Naive B cell (primary cell): ENCODE data around the gene EFCAB9. TPM values are rescaled to one million over a fixed set of nuclear protein-coding genes. Genes with fewer than 3 reads are reported as not detected.
"Not testable (repeated sequence)": the region's sequence is repeated elsewhere in the genome, so short reads cannot be mapped to it uniquely, and the experiment has no call there.

Source experiments
- ATAC-seq, 2 donors: fragments of 150-1000 bp; cut with Tn5 transposase; 2 replicates each; pipeline ENCODE4 v1.10.0; 2021; ENCODE audit warnings: low read depth in 2 of 2, mild to moderate bottlenecking in 2 of 2, moderate library complexity in 2 of 2
- DNase-seq: peaks from one replicate; pipeline ENCODE4 v3.0.0; 2022
- H3K27ac Mint-ChIP-seq, 6 donors: one replicate each; pipeline ENCODE4 v1.8.0; 2020 to 2022; ENCODE audit warnings: mild to moderate bottlenecking in 6 of 6, mixed read lengths in 6 of 6, moderate library complexity in 5 of 6, inconsistent platforms in 2 of 6
- H3K27me3 Mint-ChIP-seq, 3 donors: one replicate each; pipeline ENCODE4 v1.8.0; 2021 to 2022; ENCODE audit warnings: mixed read lengths in 3 of 3, mild to moderate bottlenecking in 1 of 3
- H3K36me3 Mint-ChIP-seq, 2 donors: one replicate each; pipeline ENCODE4 v1.8.0; 2020 to 2022; ENCODE audit warnings: mixed read lengths in 2 of 2, inconsistent platforms in 1 of 2, mild to moderate bottlenecking in 1 of 2
- H3K4me1 Mint-ChIP-seq, 3 donors: one replicate each; pipeline ENCODE4 v1.8.0; 2020 to 2022; ENCODE audit warnings: mixed read lengths in 3 of 3, inconsistent platforms in 1 of 3, mild to moderate bottlenecking in 1 of 3, moderate library complexity in 1 of 3
- H3K4me3 Mint-ChIP-seq, 8 donors: one replicate each; pipeline ENCODE4 v1.8.0; 2020 to 2022; ENCODE audit warnings: mild to moderate bottlenecking in 8 of 8, mixed read lengths in 8 of 8, moderate library complexity in 8 of 8, inconsistent platforms in 2 of 8
- H3K9me3 Mint-ChIP-seq, 7 donors: one replicate each; pipeline ENCODE4 v1.8.0; 2020 to 2022; ENCODE audit warnings: mixed read lengths in 7 of 7, mild to moderate bottlenecking in 5 of 7, inconsistent platforms in 2 of 7, moderate library complexity in 1 of 7
- polyA plus RNA-seq, 6 donors: library from polyadenylated mRNA; unstranded; fragments of 300-500 nt; fragmentation: Illumina TruSeq; gene quantifications; one replicate each; pipeline ENCODE4 v1.2.3, GENCODE V29; 2021; ENCODE audit warnings: low read depth in 6 of 6

EFCAB9 gene
- polyA plus RNA-seq, result not detected

GRCh38 chr5:172193872-172194271 is at the start of gene EFCAB9:
Gene EFCAB9 (plus strand): TSS chr5:172194172. CDS start chr5:172194173, 1 bp downstream.
- Mint-ChIP-seq H3K4me3 (peak within 1 kb of the TSS in 1 of 8 donors; percentile 13), H3K9me3 (peaks cover 0 to 5% (median 0%) of the 10 kb centered on the region in 7 donors), H3K27me3 (no peaks in the 10 kb centered on the region), H3K27ac (no peak within 1 kb of the TSS), H3K4me1 (peaks cover 0 to 6% (median 2%) of the 10 kb centered on the region in 3 donors), H3K36me3 (no peaks in the 10 kb centered on the region)
- ATAC-seq, result no peak
- DNase-seq, result no peak

GRCh38 chr5:172144291-172144815 is 49.6 kb upstream of the EFCAB9 start:
- ATAC-seq, result peak; percentile 59 to 72

GRCh38 chr5:172144931-172145869 is 48.8 kb upstream of the EFCAB9 start:
- H3K27ac Mint-ChIP-seq, result peak overlapping the region in 5 of 6 donors; percentile 27 to 95 (median 85)
- peaks cover 0 to 7% of the 10 kb centered on the region in 2 donors for H3K36me3 Mint-ChIP-seq
- peaks cover 45 to 81% (median 67%) of the 10 kb centered on the region in 3 donors for H3K4me1 Mint-ChIP-seq
- DNase-seq (no peak), ATAC-seq (no peak)
- H3K9me3 Mint-ChIP-seq, result no peaks in the 10 kb centered on the region
- H3K4me3 Mint-ChIP-seq, result peak overlapping the region in 1 of 8 donors; percentile 15
- no peaks in the 10 kb centered on the region for H3K27me3 Mint-ChIP-seq

More at GRCh38 chr5:172144291-172144815, 49.6 kb upstream of the EFCAB9 start:
- H3K36me3 Mint-ChIP-seq, result peaks cover 0 to 7% of the 10 kb centered on the region in 2 donors
- H3K27ac Mint-ChIP-seq, result peak overlapping the region; percentile 17 to 95 (median 84)
- H3K9me3 Mint-ChIP-seq, result no peaks in the 10 kb centered on the region
- no peaks in the 10 kb centered on the region for H3K27me3 Mint-ChIP-seq
- H3K4me1 Mint-ChIP-seq, result peaks cover 52 to 87% (median 67%) of the 10 kb centered on the region in 3 donors
- peak overlapping the region in 1 of 8 donors; percentile 60 for H3K4me3 Mint-ChIP-seq
- no peak for DNase-seq

- ATAC-seq (no peak), DNase-seq (no peak)
- Mint-ChIP-seq H3K27ac (peak overlapping the region in 3 of 6 donors; percentile 13 to 79 (median 65)), H3K27me3 (no peaks in the 10 kb centered on the region), H3K36me3 (peaks cover 0 to 7% of the 10 kb centered on the region in 2 donors), H3K9me3 (no peaks in the 10 kb centered on the region), H3K4me3 (peak overlapping the region in 1 of 8 donors; percentile 25), H3K4me1 (peaks cover 48 to 81% (median 67%) of the 10 kb centered on the region in 3 donors)
Observed at GRCh38 chr5:172145870-172146747, 47.9 kb upstream of the EFCAB9 start.

GRCh38 chr5:172146748-172147092 is 47.3 kb upstream of the EFCAB9 start:
- H3K4me1 Mint-ChIP-seq, result peaks cover 52 to 81% (median 68%) of the 10 kb centered on the region in 3 donors
- peaks cover 2 to 10% of the 10 kb centered on the region in 2 donors for H3K36me3 Mint-ChIP-seq
- peak overlapping the region in 3 of 6 donors; percentile 54 to 76 (median 65) for H3K27ac Mint-ChIP-seq
- no peak for DNase-seq
- no peaks in the 10 kb centered on the region for H3K9me3 Mint-ChIP-seq
- no peaks in the 10 kb centered on the region for H3K27me3 Mint-ChIP-seq
- no peak overlapping the region for H3K4me3 Mint-ChIP-seq
- ATAC-seq, result no peak

GRCh38 chr5:172147857-172148256 is 46.1 kb upstream of the EFCAB9 start:
- ATAC-seq (no peak), DNase-seq (no peak)
- Mint-ChIP-seq H3K4me1 (peaks cover 53 to 75% (median 68%) of the 10 kb centered on the region in 3 donors), H3K36me3 (peaks cover 7 to 17% of the 10 kb centered on the region in 2 donors), H3K9me3 (no peaks in the 10 kb centered on the region), H3K27me3 (no peaks in the 10 kb centered on the region), H3K27ac (peak overlapping the region in 4 of 6 donors; percentile 65 to 86 (median 74)), H3K4me3 (no peak overlapping the region)

GRCh38 chr5:172148381-172148780 is 45.6 kb upstream of the EFCAB9 start:
- Mint-ChIP-seq H3K9me3 (no peaks in the 10 kb centered on the region), H3K27ac (peak overlapping the region in 1 of 6 donors; percentile 52), H3K36me3 (peaks cover 13 to 17% of the 10 kb centered on the region in 2 donors), H3K4me1 (peaks cover 58 to 72% (median 68%) of the 10 kb centered on the region in 3 donors), H3K27me3 (no peaks in the 10 kb centered on the region), H3K4me3 (no peak overlapping the region)
- DNase-seq, result no peak
- no peak for ATAC-seq

GRCh38 chr5:172149073-172149472 is 44.9 kb upstream of the EFCAB9 start:
- Mint-ChIP-seq H3K27ac (peak overlapping the region in 2 of 6 donors; percentile 82 to 88), H3K4me1 (peaks cover 58 to 72% (median 68%) of the 10 kb centered on the region in 3 donors), H3K4me3 (no peak overlapping the region), H3K36me3 (peaks cover 19 to 22% of the 10 kb centered on the region in 2 donors), H3K27me3 (no peaks in the 10 kb centered on the region), H3K9me3 (no peaks in the 10 kb centered on the region)
- DNase-seq (no peak), ATAC-seq (no peak)

GRCh38 chr5:172149481-172149880 is 44.5 kb upstream of the EFCAB9 start:
- not testable (repeated sequence) for DNase-seq, H3K9me3 Mint-ChIP-seq, H3K27me3 Mint-ChIP-seq, ATAC-seq
- Mint-ChIP-seq H3K4me1 (peaks cover 58 to 72% (median 67%) of the 10 kb centered on the region in 3 donors), H3K4me3 (peak overlapping the region in 1 of 8 donors; percentile 69), H3K27ac (peak overlapping the region in 4 of 6 donors; percentile 16 to 86 (median 68)), H3K36me3 (peaks cover 22 to 27% of the 10 kb centered on the region in 2 donors)

- ATAC-seq (peak; percentile 84), DNase-seq (peak; percentile 37)
- Mint-ChIP-seq H3K4me3 (peak overlapping the region in 7 of 8 donors; percentile 59 to 81 (median 74)), H3K27me3 (no peaks in the 10 kb centered on the region), H3K9me3 (no peaks in the 10 kb centered on the region), H3K27ac (peak overlapping the region; percentile 82 to 96 (median 91)), H3K4me1 (peaks cover 55 to 69% (median 66%) of the 10 kb centered on the region in 3 donors), H3K36me3 (peaks cover 22 to 31% of the 10 kb centered on the region in 2 donors)
Observed at GRCh38 chr5:172150514-172151425, 43.2 kb upstream of the EFCAB9 start.

GRCh38 chr5:172151661-172152210 is 42.2 kb upstream of the EFCAB9 start:
- DNase-seq, result no peak
- Mint-ChIP-seq H3K4me1 (peaks cover 56 to 75% (median 66%) of the 10 kb centered on the region in 3 donors), H3K9me3 (no peaks in the 10 kb centered on the region), H3K36me3 (peaks cover 24 to 35% of the 10 kb centered on the region in 2 donors), H3K27me3 (no peaks in the 10 kb centered on the region), H3K27ac (peak overlapping the region; percentile 64 to 96 (median 86)), H3K4me3 (peak overlapping the region in 6 of 8 donors; percentile 0 to 71 (median 61))
- no peak for ATAC-seq
